Measurements from ENCODE around the gene CETN3.

DNA sequence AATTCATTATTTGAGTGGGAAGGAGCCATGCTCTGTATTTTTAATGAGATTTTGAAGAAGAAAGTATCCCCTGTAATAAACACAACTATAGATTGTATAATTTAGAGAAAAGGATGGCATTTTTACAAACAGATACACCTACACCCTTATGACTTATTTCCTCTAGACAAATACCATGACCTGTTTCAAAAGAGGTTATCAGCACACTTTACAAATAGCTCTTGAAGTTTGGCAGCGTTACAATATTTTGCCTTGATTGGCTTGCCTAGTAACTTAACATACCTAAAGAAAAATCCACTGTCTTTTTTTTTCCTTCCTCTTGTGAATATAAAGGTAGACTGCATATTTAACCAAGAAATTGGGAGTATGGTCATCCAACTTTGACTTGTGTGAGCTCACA lies 28.5 kb upstream of the CETN3 start:
- TF ChIP-seq POLR2AphosphoS5 (IDR thresholded peaks at IDR 0.05), result no peak
- TF ChIP-seq, protein P1, sequence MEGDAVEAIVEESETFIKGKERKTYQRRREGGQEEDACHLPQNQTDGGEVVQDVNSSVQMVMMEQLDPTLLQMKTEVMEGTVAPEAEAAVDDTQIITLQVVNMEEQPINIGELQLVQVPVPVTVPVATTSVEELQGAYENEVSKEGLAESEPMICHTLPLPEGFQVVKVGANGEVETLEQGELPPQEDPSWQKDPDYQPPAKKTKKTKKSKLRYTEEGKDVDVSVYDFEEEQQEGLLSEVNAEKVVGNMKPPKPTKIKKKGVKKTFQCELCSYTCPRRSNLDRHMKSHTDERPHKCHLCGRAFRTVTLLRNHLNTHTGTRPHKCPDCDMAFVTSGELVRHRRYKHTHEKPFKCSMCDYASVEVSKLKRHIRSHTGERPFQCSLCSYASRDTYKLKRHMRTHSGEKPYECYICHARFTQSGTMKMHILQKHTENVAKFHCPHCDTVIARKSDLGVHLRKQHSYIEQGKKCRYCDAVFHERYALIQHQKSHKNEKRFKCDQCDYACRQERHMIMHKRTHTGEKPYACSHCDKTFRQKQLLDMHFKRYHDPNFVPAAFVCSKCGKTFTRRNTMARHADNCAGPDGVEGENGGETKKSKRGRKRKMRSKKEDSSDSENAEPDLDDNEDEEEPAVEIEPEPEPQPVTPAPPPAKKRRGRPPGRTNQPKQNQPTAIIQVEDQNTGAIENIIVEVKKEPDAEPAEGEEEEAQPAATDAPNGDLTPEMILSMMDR (IDR thresholded peaks at IDR 0.05; ENCODE audit: poor library complexity, severe bottlenecking), result no peak
- no peak for TF ChIP-seq EZH2 (IDR thresholded peaks at IDR 0.05; ENCODE audit: borderline replicate concordance, insufficient read depth, low read length, poor library complexity, severe bottlenecking)
- TF ChIP-seq EP300 (conservative IDR thresholded peaks at IDR 0.05; ENCODE audit: poor library complexity, severe bottlenecking), result no peak
- no peak for TF ChIP-seq RAD21 (conservative IDR thresholded peaks at IDR 0.05)
- TF ChIP-seq, protein P2, sequence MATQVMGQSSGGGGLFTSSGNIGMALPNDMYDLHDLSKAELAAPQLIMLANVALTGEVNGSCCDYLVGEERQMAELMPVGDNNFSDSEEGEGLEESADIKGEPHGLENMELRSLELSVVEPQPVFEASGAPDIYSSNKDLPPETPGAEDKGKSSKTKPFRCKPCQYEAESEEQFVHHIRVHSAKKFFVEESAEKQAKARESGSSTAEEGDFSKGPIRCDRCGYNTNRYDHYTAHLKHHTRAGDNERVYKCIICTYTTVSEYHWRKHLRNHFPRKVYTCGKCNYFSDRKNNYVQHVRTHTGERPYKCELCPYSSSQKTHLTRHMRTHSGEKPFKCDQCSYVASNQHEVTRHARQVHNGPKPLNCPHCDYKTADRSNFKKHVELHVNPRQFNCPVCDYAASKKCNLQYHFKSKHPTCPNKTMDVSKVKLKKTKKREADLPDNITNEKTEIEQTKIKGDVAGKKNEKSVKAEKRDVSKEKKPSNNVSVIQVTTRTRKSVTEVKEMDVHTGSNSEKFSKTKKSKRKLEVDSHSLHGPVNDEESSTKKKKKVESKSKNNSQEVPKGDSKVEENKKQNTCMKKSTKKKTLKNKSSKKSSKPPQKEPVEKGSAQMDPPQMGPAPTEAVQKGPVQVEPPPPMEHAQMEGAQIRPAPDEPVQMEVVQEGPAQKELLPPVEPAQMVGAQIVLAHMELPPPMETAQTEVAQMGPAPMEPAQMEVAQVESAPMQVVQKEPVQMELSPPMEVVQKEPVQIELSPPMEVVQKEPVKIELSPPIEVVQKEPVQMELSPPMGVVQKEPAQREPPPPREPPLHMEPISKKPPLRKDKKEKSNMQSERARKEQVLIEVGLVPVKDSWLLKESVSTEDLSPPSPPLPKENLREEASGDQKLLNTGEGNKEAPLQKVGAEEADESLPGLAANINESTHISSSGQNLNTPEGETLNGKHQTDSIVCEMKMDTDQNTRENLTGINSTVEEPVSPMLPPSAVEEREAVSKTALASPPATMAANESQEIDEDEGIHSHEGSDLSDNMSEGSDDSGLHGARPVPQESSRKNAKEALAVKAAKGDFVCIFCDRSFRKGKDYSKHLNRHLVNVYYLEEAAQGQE (IDR thresholded peaks at IDR 0.05; ENCODE audit: borderline replicate concordance), result no peak

All from neural cell (in vitro differentiated cells).